VCaP (cell line): ENCODE measurements around the gene TNIP1.
A peak's percentile ranks its signal among the peaks of the same experiment; 100 is the strongest.

Experiments
- H3K27ac ChIP-seq: fragments of 450-650 bp; 2 replicates; pipeline ENCODE4 v1.5.1; 2017
- CTCF ChIP-seq: fragments of 450-650 bp; conservative IDR thresholded peaks from 2 replicates; pipeline ENCODE4 v1.5.1; 2017; ENCODE audit warnings: mild to moderate bottlenecking, moderate library complexity

Gene TNIP1

GRCh38 chr5:151110992-151111391, 30.2 kb upstream of the TNIP1 start:
- TF ChIP-seq CTCF, result no peak
- H3K27ac ChIP-seq, result no peak overlapping the region

GRCh38 chr5:151110122-151110681, 29.4 kb upstream of the TNIP1 start:
- no peak for TF ChIP-seq CTCF
- H3K27ac ChIP-seq, result no peak overlapping the region

DNA sequence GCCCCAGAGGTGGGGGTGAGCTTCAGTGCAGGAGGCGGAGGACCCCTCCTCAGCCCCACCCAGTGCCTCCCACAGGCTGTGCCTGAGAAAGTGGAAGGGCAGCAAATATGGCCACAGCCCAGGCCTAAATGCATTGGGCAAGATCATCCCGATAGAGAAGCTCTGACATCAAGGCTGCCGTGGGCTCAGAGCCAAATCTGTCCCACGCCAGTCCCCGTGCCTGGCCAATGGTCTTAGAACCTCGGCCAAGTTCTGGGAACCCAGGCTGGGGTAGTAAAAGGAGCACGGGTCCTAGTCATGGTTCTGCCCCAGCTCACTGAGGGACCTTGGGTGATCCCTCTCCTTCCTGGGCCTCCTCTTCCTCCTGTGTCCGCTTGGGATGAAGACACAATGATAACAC, 27.7 kb upstream of the TNIP1 start:
- no peak overlapping the region for H3K27ac ChIP-seq
- TF ChIP-seq CTCF, result no peak

DNA sequence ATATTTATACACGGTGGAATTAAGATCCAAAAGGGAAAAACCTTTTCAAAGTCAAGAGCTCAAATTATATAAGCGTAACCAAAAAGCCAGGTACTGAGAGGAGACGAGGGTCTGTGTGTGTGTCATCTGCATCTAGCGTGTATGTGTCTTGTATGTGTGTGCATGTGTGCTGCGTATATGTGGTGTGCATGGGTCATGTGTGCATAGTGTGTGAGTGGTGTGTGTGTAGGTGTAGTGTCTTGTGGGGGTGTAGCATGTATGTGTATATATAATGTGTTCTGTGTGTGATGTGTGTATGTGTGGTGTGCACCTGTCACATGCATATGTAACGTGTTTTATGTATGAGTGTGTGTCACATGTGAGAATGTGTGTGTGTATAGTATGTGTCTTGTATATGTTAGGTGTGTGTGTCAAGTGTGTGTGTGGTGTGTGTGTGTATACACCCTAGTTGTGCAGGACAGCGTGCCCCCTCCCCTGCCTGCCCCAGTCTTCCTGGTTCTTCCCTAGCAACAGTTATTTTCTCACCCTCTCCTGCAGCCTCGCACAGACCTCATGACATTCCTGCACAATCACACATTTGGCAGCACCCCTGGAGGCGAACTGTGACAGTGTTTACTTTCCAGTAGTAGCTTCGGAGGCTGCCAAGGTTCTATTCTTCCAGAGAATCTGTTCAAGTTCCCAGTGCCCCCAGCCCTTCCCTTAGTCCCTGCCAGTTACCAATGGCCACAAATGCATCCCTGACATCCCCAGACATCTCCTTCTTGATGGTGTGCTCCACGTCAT, 27.1 kb upstream of the TNIP1 start:
- TF ChIP-seq CTCF, result peak; percentile 42
- no peak overlapping the region for H3K27ac ChIP-seq

DNA sequence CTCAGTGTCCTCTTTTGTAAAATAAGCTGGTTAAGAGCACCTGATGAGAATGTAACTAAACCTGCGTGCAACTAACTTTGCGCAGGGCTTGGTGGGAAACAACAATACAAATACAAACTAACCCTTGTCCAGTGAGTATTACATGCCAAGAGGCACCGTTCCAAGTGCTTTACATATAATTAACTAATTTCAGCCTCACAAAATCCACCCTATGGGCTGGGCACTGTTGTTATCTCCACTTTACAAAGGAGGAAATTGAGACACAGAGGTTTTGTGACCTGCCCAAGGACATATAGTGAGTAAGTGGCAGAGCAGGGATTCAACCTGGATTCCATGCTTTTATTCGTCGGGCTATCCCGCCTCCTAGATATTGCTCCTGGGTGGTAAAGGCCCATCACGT, 26.2 kb upstream of the TNIP1 start:
- no peak for TF ChIP-seq CTCF
- no peak overlapping the region for H3K27ac ChIP-seq

DNA sequence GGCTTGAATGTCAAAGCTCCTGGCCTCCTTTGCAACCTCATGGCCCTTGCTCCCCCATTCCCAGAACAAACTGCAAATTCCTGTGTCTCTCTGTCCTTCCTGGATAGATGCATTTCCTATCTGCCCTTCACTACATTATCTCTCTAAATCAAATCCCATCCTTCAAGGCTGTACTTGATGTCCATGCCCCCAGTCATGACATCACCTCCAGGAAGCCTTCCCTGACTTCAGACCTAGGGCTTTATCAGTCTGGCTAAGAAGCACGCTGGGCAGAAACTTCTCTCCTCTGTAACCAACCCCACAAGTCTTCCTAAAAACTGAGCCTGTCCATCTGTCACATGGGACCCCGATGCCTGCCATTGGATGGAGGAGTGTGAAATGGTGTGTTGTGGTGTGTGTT, 25.7 kb upstream of the TNIP1 start:
- no peak overlapping the region for H3K27ac ChIP-seq
- no peak for TF ChIP-seq CTCF

- H3K27ac ChIP-seq, result no peak overlapping the region
- TF ChIP-seq CTCF, result no peak
Observed at GRCh38 chr5:151106043-151106442, 25.2 kb upstream of the TNIP1 start.
